Measurements from ENCODE around the gene SLC9A7. TPM values are rescaled to one million over a fixed set of nuclear protein-coding genes. Genes with fewer than 3 reads are reported as not detected.

The SLC9A7 gene
- total RNA-seq, 3 donors from 2014 or later: 1.6 to 28.1 (median 12.8) TPM

DNA sequence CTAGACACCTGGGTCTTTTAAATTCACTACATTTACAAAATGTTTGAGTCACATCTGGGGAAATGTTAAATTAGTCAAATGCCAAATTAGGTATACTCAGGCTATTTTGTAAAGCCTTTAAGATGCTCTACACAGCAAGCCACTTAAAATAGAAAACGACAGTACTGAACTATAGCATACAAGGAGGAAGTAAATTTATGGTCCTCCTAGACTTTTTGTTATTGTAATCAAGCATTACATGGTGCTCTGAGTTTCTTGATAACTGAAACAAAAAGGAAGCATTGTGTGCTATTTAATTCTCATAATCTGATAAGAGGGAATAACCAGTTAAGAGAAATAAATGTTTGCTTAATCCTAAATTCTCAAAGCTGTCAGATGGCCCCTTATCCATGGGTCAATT lies 46.2 kb downstream of the SLC9A7 start:
- H3K36me3 ChIP-seq: no peaks in the 10 kb centered on the region
- DNase-seq (ENCODE audit: low spot score in 2 of 2): no peak
- TF ChIP-seq, protein P1, sequence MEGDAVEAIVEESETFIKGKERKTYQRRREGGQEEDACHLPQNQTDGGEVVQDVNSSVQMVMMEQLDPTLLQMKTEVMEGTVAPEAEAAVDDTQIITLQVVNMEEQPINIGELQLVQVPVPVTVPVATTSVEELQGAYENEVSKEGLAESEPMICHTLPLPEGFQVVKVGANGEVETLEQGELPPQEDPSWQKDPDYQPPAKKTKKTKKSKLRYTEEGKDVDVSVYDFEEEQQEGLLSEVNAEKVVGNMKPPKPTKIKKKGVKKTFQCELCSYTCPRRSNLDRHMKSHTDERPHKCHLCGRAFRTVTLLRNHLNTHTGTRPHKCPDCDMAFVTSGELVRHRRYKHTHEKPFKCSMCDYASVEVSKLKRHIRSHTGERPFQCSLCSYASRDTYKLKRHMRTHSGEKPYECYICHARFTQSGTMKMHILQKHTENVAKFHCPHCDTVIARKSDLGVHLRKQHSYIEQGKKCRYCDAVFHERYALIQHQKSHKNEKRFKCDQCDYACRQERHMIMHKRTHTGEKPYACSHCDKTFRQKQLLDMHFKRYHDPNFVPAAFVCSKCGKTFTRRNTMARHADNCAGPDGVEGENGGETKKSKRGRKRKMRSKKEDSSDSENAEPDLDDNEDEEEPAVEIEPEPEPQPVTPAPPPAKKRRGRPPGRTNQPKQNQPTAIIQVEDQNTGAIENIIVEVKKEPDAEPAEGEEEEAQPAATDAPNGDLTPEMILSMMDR (IDR thresholded peaks at IDR 0.05): no peak
- no peak for TF ChIP-seq POLR2A (IDR thresholded peaks at IDR 0.05)
- TF ChIP-seq POLR2AphosphoS5 (IDR thresholded peaks at IDR 0.05): no peak
- intact Hi-C loops (cut with DNase I; ENCODE audit: low total_unique reads): no loop called here
- H3K9me3 ChIP-seq: no peaks in the 10 kb centered on the region
- no peak overlapping the region for H3K27ac ChIP-seq
- peaks cover 0 to 31% of the 10 kb centered on the region in 2 donors for H3K27me3 ChIP-seq
- H3K4me1 ChIP-seq: no peaks in the 10 kb centered on the region
- H3K4me3 ChIP-seq: no peak overlapping the region

- Histone ChIP-seq H3K4me1 (no peaks in the 10 kb centered on the region), H3K27me3 (peaks cover 0 to 23% of the 10 kb centered on the region in 2 donors), H3K9me3 (no peaks in the 10 kb centered on the region), H3K36me3 (no peaks in the 10 kb centered on the region), H3K27ac (peak overlapping the region; percentile 31 to 50), H3K4me3 (no peak overlapping the region)
- intact Hi-C loops (cut with DNase I; ENCODE audit: low total_unique reads): no loop called here
- TF ChIP-seq, protein P1 (IDR thresholded peaks at IDR 0.05): no peak
- TF ChIP-seq POLR2AphosphoS5 (IDR thresholded peaks at IDR 0.05) (no peak), POLR2A (IDR thresholded peaks at IDR 0.05) (no peak)
- DNase-seq (ENCODE audit: low spot score in 2 of 2): no peak
These were observed 47.8 kb downstream of the SLC9A7 start for GRCh38 chrX:46710927-46711623.

GRCh38 chrX:46710425-46710824 lies 48.5 kb downstream of the SLC9A7 start:
- intact Hi-C loops (cut with DNase I; ENCODE audit: low total_unique reads): no loop called here
- Histone ChIP-seq H3K27me3 (peaks cover 0 to 25% of the 10 kb centered on the region in 2 donors), H3K36me3 (no peaks in the 10 kb centered on the region), H3K4me1 (no peaks in the 10 kb centered on the region), H3K9me3 (no peaks in the 10 kb centered on the region), H3K4me3 (no peak overlapping the region), H3K27ac (peak overlapping the region; percentile 31 to 50)
- no peak for TF ChIP-seq POLR2A (IDR thresholded peaks at IDR 0.05)
- TF ChIP-seq POLR2AphosphoS5 (IDR thresholded peaks at IDR 0.05): no peak
- TF ChIP-seq, protein P1 (IDR thresholded peaks at IDR 0.05): no peak
- DNase-seq (ENCODE audit: low spot score in 2 of 2): no peak

- TF ChIP-seq, protein P1 (IDR thresholded peaks at IDR 0.05): no peak
- no peak for TF ChIP-seq POLR2A (IDR thresholded peaks at IDR 0.05)
- no peaks in the 10 kb centered on the region for H3K36me3 ChIP-seq
- DNase-seq (ENCODE audit: low spot score in 2 of 2): peak in 1 of 2 donors; percentile 56
- peaks cover 0 to 31% of the 10 kb centered on the region in 2 donors for H3K27me3 ChIP-seq
- H3K9me3 ChIP-seq: no peaks in the 10 kb centered on the region
- H3K27ac ChIP-seq: peak overlapping the region; percentile 22 to 48
- no peak overlapping the region for H3K4me3 ChIP-seq
- intact Hi-C loops (cut with DNase I; ENCODE audit: low total_unique reads): no loop called here
- no peaks in the 10 kb centered on the region for H3K4me1 ChIP-seq
These were observed 51.5 kb downstream of the SLC9A7 start for GRCh38 chrX:46707274-46707965.

GRCh38 chrX:46704767-46705386 lies 54.0 kb downstream of the SLC9A7 start:
- intact Hi-C loops (cut with DNase I; ENCODE audit: low total_unique reads): no loop called here
- TF ChIP-seq, protein P1 (IDR thresholded peaks at IDR 0.05): no peak
- TF ChIP-seq POLR2A (IDR thresholded peaks at IDR 0.05): no peak
- TF ChIP-seq POLR2AphosphoS5 (IDR thresholded peaks at IDR 0.05): no peak
- H3K4me1 ChIP-seq: no peaks in the 10 kb centered on the region
- no peak overlapping the region for H3K27ac ChIP-seq
- H3K4me3 ChIP-seq: no peak overlapping the region
- no peaks in the 10 kb centered on the region for H3K9me3 ChIP-seq
- H3K36me3 ChIP-seq: no peaks in the 10 kb centered on the region
- no peak for DNase-seq (ENCODE audit: low spot score in 2 of 2)
- peaks cover 0 to 20% of the 10 kb centered on the region in 2 donors for H3K27me3 ChIP-seq
